Gastroesophageal sphincter (tissue), 3 donors: ENCODE measurements around the gene LPCAT1.

Experiments
- CTCF ChIP-seq, 4 experiments: fragments of 200-600 bp in 2 of 4; fragments of 450-650 bp in 2 of 4; sonication (generic) in 1 of 4; IDR thresholded peaks; one replicate each; pipeline ENCODE4 v1.5.1; 2017 to 2019; ENCODE audit warnings: antibody characterized with exemption in 4 of 4, mild to moderate bottlenecking in 2 of 4, moderate library complexity in 2 of 4
- POLR2AphosphoS5 ChIP-seq: sonication (generic); formaldehyde crosslinking; IDR thresholded peaks from one replicate; pipeline ENCODE4 v1.6.1; 2017; ENCODE audit warnings: antibody characterized with exemption

GRCh38 chr5:1536871-1537602, 13.3 kb upstream of the LPCAT1 start:
- no peak for TF ChIP-seq CTCF (IDR thresholded peaks at IDR 0.05)
- TF ChIP-seq POLR2AphosphoS5: no peak
